Right ventricle myocardium superior (tissue), 1 donor: ENCODE data around the gene RALGPS1. TPM values are rescaled to one million over a fixed set of nuclear protein-coding genes. Genes with fewer than 3 reads are reported as not detected.
"Not testable (repeated sequence)": the region's sequence is repeated elsewhere in the genome, so short reads cannot be mapped to it uniquely, and the experiment has no call there.

ENCODE experiments used
- ATAC-seq: fragments of 200-7000 bp; cut with Tn5 transposase; one replicate; pipeline ENCODE4 v1.9.1; 2020; ENCODE audit warnings: mild to moderate bottlenecking; ENCODE audit not compliant: poor library complexity
- DNase-seq: peaks from one replicate; pipeline ENCODE4 v3.0.0-alpha.2; 2020
- intact Hi-C: fragments of 100-400 bp; cut with DNase I; formaldehyde crosslinking; loops from one replicate; pipeline ENCODE4 v1.11.2; 2022
- total RNA-seq: library from RNA; stranded (reverse); fragmentation: NEBNext Ultra II Directional; extraction: Animal tissue kit (Norgen Biotek cat#: 25700); gene quantifications from one replicate; pipeline ENCODE4 v1.2.1, GENCODE V29; 2021
- donor health status: DM: no; HTN: yes; CAD: no; lungs with severe emphysema.

Gene RALGPS1
- total RNA-seq, 1 donor from 2014 or later: 17.7 TPM

GRCh38 chr9:127166651-127167524 lies 252.3 kb downstream of the RALGPS1 start:
- no peak for ATAC-seq
- intact Hi-C loops: no loop called here
- no peak for DNase-seq

GRCh38 chr9:127167560-127168326 lies 253.2 kb downstream of the RALGPS1 start:
- DNase-seq: no peak
- intact Hi-C loops: no loop called here
- no peak for ATAC-seq

- ATAC-seq: no peak
- DNase-seq: no peak
- intact Hi-C loops: no loop called here
Observed at GRCh38 chr9:127168756-127169574, 254.4 kb downstream of the RALGPS1 start.

GRCh38 chr9:127169575-127169883 lies 254.9 kb downstream of the RALGPS1 start:
- no peak for ATAC-seq
- intact Hi-C loops: no loop called here
- DNase-seq: no peak

GRCh38 chr9:127170103-127170502 lies 255.5 kb downstream of the RALGPS1 start:
- ATAC-seq (no peak), DNase-seq (no peak)
- intact Hi-C loops: no loop called here

- DNase-seq (no peak), ATAC-seq (no peak)
- intact Hi-C loops: no loop called here
Observed at GRCh38 chr9:127170652-127171051, 256.1 kb downstream of the RALGPS1 start.

- DNase-seq, intact Hi-C loops, ATAC-seq: not testable (repeated sequence)
Observed at GRCh38 chr9:127171348-127171747, 256.8 kb downstream of the RALGPS1 start.

- ATAC-seq (no peak), DNase-seq (no peak)
- intact Hi-C loops: no loop called here
Observed at GRCh38 chr9:127172066-127172707, 257.6 kb downstream of the RALGPS1 start.

- ATAC-seq (no peak), DNase-seq (no peak)
- intact Hi-C loops: no loop called here
Observed at GRCh38 chr9:127173063-127173462, 258.5 kb downstream of the RALGPS1 start.

- DNase-seq: no peak
- intact Hi-C loops: no loop called here
Observed at GRCh38 chr9:127174386-127175318, 260.1 kb downstream of the RALGPS1 start.

GRCh38 chr9:127175319-127175715 lies 260.7 kb downstream of the RALGPS1 start:
- peak; percentile 18 for ATAC-seq
- intact Hi-C loops: no loop called here
- no peak for DNase-seq

More at GRCh38 chr9:127174386-127175318, 260.1 kb downstream of the RALGPS1 start:
- no peak for ATAC-seq

- intact Hi-C loops: no loop called here
- peak; percentile 9 for ATAC-seq
- no peak for DNase-seq
Observed at GRCh38 chr9:127175764-127176163, 261.2 kb downstream of the RALGPS1 start.

GRCh38 chr9:127176631-127177030 lies 262.0 kb downstream of the RALGPS1 start:
- ATAC-seq (no peak), DNase-seq (no peak)
- intact Hi-C loops: no loop called here

- DNase-seq: no peak
- no peak for ATAC-seq
- intact Hi-C loops: no loop called here
Observed at GRCh38 chr9:127177231-127177630, 262.6 kb downstream of the RALGPS1 start.

GRCh38 chr9:127177665-127178265 lies 263.2 kb downstream of the RALGPS1 start:
- intact Hi-C loops: no loop called here
- ATAC-seq (no peak), DNase-seq (no peak)

GRCh38 chr9:127178686-127179632 lies 264.4 kb downstream of the RALGPS1 start:
- intact Hi-C loops: no loop called here
- DNase-seq (no peak), ATAC-seq (peak; percentile 21)
